ENCODE data around the gene SVBP.

- TF ChIP-seq CTCF (IDR thresholded peaks at IDR 0.05) (no peak), POLR2A (IDR thresholded peaks at IDR 0.05) (no peak), EP300 (IDR thresholded peaks at IDR 0.05) (no peak)
Observed at GRCh38 chr1:42837709-42838108, 20.5 kb upstream of the SVBP start.
